GM12874 (cell line): ENCODE results near the gene FERMT2.

Experiments
- CTCF ChIP-seq: IDR thresholded peaks from 2 replicates; pipeline ENCODE4 v1.5.1; 2011; ENCODE audit warnings: low read depth, mild to moderate bottlenecking, control low read depth, low read length, moderate library complexity; ENCODE audit not compliant: insufficient read depth

Gene FERMT2

DNA sequence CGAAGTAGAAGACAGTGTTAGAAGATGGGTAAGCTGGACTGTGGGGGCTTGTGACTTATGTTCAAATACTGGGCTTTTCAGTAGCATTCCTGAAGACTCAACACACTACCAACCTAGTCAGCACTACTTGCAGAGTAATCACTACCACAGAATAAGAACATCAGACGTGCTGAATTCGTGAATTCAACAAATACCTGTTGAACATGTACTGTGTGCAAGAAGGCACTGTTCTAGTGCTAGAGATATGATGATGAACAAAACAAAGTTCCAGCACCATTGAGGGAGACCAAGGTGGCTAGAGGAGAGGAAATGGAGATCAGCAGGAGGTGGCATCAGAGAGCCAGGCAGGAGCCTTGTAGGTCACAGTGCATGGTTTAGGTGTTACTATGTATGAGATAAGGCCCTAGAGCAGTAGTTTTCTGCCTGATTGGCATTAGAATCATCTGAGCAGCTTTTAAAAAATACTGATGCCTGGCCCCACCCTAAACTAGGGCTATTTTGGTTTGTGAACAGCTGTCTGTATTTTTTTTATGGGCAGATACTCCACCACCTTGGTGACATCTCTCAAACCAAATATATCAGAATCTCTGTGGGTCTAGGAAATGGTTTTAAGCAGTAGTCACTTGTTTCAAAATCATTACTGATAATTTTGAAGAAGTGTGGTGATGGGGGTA, 26.8 kb downstream of the FERMT2 start:
- TF ChIP-seq CTCF = no peak

- TF ChIP-seq CTCF = no peak
Measured at GRCh38 chr14:52922656-52923055, 28.2 kb downstream of the FERMT2 start.

DNA sequence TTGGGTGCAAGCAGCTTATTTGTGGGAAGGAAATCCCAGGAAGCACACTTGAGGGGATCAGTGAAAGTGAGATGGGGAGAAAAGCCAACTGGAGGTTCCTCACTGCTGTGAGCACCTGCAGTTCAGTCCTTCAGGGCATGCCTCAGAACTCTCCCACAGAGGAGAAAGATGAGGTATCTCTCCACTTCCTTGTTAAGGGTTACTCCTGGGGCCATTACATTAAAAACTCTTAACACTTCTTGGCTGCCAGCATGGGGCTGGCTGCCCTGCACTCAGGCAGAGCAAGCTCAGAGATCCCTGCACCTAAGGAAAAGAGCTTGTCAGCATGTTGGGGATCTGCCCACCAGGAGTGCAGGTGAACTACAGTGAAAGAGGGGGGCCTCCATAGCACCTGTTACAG, 28.8 kb downstream of the FERMT2 start:
- no peak for TF ChIP-seq CTCF

DNA sequence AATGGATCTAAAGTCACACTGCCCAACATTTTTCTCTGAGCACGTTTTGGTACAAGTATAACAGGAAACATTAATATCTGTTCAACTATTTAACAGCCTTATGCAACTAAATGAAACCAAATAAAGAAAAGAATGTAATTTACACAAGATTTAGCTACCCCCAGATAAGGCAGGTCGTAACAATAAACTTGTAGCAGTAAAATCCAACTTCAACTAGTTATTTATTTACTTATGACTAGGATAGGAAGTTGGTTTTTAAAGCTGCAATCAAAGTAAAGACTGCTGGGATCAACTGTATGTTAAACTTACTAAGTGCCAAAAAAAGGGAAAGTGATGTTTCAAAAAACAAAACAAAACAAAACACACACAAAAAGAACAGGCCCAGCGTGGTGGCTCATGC, 30.9 kb downstream of the FERMT2 start:
- TF ChIP-seq CTCF = no peak

GRCh38 chr14:52918486-52918885, 32.4 kb downstream of the FERMT2 start:
- TF ChIP-seq CTCF = no peak

DNA sequence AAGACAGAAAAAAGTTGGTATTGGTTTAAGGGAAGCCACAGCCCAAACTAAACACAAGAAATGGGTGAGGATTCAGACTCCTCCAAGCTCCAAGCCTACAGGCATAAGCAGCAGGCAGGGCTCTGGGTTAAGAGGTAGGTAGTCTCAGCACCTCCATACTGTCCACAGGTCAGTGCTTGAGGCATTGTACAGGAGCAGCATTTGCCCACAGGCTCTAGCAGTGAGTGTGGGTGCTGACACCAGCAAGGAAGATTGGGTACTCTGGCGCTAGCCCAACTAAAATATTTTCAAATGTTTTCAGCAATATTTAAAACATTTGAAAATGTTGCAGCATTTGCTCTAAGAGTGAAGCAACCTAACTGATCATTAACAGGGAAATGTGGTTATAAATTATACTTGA, 33.1 kb downstream of the FERMT2 start:
- TF ChIP-seq CTCF = no peak

DNA sequence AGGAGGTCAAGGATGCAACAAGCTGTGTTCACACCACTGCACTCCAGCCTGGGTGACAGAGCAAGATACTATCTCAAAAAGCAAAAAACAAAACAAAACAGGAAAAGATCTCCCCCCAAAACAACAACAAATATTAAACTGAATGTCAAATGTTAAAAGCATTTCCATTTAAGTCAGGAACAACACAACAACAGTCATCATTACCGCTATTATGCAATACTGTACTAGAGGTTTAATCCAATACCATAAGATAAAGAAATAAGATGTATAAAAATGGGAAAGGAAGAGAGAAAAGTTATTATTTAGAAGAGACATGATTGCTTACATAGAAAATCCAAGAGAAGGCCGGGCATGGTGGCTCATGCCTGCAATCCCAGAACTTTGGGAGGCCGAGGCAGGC, 36.6 kb downstream of the FERMT2 start:
- no peak for TF ChIP-seq CTCF
